ENCODE data around the gene NFATC1.

NFATC1 gene

GRCh38 chr18:79411614-79412526 lies 16.1 kb downstream of the NFATC1 start:
- no peak for DNase-seq (ENCODE audit: low spot score)
- Histone ChIP-seq H3K4me3 (no peak overlapping the region), H3K27ac (no peak overlapping the region)
- TF ChIP-seq, protein P1, sequence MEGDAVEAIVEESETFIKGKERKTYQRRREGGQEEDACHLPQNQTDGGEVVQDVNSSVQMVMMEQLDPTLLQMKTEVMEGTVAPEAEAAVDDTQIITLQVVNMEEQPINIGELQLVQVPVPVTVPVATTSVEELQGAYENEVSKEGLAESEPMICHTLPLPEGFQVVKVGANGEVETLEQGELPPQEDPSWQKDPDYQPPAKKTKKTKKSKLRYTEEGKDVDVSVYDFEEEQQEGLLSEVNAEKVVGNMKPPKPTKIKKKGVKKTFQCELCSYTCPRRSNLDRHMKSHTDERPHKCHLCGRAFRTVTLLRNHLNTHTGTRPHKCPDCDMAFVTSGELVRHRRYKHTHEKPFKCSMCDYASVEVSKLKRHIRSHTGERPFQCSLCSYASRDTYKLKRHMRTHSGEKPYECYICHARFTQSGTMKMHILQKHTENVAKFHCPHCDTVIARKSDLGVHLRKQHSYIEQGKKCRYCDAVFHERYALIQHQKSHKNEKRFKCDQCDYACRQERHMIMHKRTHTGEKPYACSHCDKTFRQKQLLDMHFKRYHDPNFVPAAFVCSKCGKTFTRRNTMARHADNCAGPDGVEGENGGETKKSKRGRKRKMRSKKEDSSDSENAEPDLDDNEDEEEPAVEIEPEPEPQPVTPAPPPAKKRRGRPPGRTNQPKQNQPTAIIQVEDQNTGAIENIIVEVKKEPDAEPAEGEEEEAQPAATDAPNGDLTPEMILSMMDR (IDR thresholded peaks at IDR 0.05), result no peak

GRCh38 chr18:79413025-79413424 lies 17.3 kb downstream of the NFATC1 start:
- Histone ChIP-seq H3K4me3 (no peak overlapping the region), H3K27ac (no peak overlapping the region)
- no peak for DNase-seq (ENCODE audit: low spot score)
- TF ChIP-seq, protein P1 (IDR thresholded peaks at IDR 0.05), result no peak

- TF ChIP-seq, protein P1 (IDR thresholded peaks at IDR 0.05), result no peak
These were observed 17.7 kb downstream of the NFATC1 start for GRCh38 chr18:79413426-79413825.

DNA sequence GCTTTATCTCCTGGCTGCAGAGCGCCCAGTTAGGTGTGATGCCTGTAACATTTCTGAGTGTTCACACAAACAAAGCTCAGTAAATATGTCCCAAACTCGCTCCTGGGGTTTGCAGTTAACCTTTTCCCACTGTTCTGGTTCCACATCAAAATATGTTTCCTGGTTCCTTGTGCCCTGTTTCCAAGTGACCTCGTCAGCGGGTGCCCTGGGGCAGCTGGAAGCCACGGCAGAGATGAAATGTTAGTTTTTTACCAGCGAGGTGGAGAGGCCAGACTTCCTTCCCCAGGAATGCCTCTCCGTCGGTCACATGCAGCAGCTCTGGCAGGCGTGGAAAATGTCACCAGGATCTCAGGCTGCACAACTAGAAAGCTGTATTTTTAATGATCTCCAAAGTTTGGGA lies 18.2 kb downstream of the NFATC1 start:
- Histone ChIP-seq H3K27ac (no peak overlapping the region), H3K4me3 (no peak overlapping the region)
- no peak for DNase-seq (ENCODE audit: low spot score)
- TF ChIP-seq, protein P1 (IDR thresholded peaks at IDR 0.05), result no peak

More at GRCh38 chr18:79413426-79413825, 17.7 kb downstream of the NFATC1 start:
- Histone ChIP-seq H3K27ac (no peak overlapping the region), H3K4me3 (no peak overlapping the region)
- no peak for DNase-seq (ENCODE audit: low spot score)

DNA sequence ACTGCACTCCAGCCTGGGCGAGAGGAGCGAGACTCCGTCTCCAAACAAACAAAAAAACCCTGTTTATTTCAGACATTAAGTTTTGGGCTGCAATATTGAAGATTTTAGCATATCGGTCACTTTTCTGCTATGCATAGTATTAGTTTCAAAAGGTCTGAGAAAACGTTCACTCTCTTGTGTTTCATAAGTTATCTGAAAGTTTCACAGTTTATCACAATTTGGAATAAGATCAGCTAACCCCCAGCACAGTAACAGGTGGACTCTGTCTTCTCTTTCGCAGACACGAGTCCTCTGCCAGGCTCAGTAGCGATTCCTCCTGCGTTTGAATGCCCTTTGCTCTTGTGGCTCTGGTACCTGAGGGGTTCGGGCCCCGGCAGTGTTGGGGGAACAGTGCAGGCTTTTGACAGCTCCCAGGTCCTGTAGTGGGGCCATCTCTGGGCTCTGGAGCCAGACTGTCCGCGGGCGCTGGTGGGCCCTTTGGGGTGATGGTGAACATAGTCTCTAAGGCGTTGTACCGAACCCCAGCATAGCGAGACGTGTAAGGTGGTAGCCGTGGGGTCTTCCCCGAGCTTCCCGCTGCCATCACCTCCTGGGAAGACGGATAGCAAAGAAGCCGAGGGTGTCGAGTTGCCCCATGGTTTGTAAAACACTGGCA lies 20.4 kb downstream of the NFATC1 start:
- TF ChIP-seq, protein P1 (IDR thresholded peaks at IDR 0.05), result no peak
- no peak overlapping the region for H3K27ac ChIP-seq
- DNase-seq (ENCODE audit: low spot score), result no peak
- H3K4me3 ChIP-seq, result no peak overlapping the region

- DNase-seq (ENCODE audit: low spot score), result no peak
- H3K27ac ChIP-seq, result no peak overlapping the region
- TF ChIP-seq, protein P1 (IDR thresholded peaks at IDR 0.05), result no peak
- no peak overlapping the region for H3K4me3 ChIP-seq
These were observed 20.9 kb downstream of the NFATC1 start for GRCh38 chr18:79416677-79417052.

All from coronary artery (tissue), 2 donors.